Hepatic stellate cell (primary cell): ENCODE data around the gene ARG1.

Experiments used
- DNase-seq: peaks from one replicate; pipeline ENCODE4 v3.0.0; 2011; ENCODE audit warnings: low spot score

The ARG1 gene

GRCh38 chr6:131586543-131586942 lies 13.5 kb downstream of the ARG1 start:
- DNase-seq, result no peak

GRCh38 chr6:131587909-131588308 lies 14.9 kb downstream of the ARG1 start:
- DNase-seq, result no peak

GRCh38 chr6:131588643-131589042 lies 15.6 kb downstream of the ARG1 start:
- no peak for DNase-seq

- DNase-seq, result no peak
Measured at GRCh38 chr6:131592935-131593334, 19.9 kb downstream of the ARG1 start.

- DNase-seq, result no peak
Measured at GRCh38 chr6:131594074-131594473, 21.0 kb downstream of the ARG1 start.

GRCh38 chr6:131597446-131597845 lies 24.4 kb downstream of the ARG1 start:
- peak; percentile 0 for DNase-seq

GRCh38 chr6:131600716-131601115 lies 27.7 kb downstream of the ARG1 start:
- no peak for DNase-seq

- DNase-seq, result peak; percentile 47
Measured at GRCh38 chr6:131602781-131603312, 29.8 kb downstream of the ARG1 start.

- DNase-seq, result no peak
Measured at GRCh38 chr6:131613296-131613925, 40.4 kb downstream of the ARG1 start.

- DNase-seq, result no peak
Measured at GRCh38 chr6:131615275-131615674, 42.2 kb downstream of the ARG1 start.

GRCh38 chr6:131627724-131628682 lies 55.0 kb downstream of the ARG1 start, which contains the start of gene MED23:
Gene MED23, minus strand, starts transcription at chr6:131628242. Its CDS starts 193 bp downstream, at chr6:131628049.
- peak; percentile 83 for DNase-seq

- no peak for DNase-seq
Measured at GRCh38 chr6:131628726-131629125, 55.7 kb downstream of the ARG1 start.

GRCh38 chr6:131629651-131630050 lies 56.6 kb downstream of the ARG1 start:
- no peak for DNase-seq

GRCh38 chr6:131631625-131632289 lies 58.7 kb downstream of the ARG1 start:
- DNase-seq, result no peak
